ENCODE data around the gene MLXIP. TPM values are rescaled to one million over a fixed set of nuclear protein-coding genes. Genes with fewer than 3 reads are reported as not detected.
"Not testable (repeated sequence)": the region's sequence is repeated elsewhere in the genome, so short reads cannot be mapped to it uniquely, and the experiment has no call there.

Gene MLXIP
- total and polyA plus RNA-seq, 2 of the 13 experiments (the other 11 are each of a cell fraction or from before 2014, with no cell fraction given), result 5.3 to 6.7 TPM

DNA sequence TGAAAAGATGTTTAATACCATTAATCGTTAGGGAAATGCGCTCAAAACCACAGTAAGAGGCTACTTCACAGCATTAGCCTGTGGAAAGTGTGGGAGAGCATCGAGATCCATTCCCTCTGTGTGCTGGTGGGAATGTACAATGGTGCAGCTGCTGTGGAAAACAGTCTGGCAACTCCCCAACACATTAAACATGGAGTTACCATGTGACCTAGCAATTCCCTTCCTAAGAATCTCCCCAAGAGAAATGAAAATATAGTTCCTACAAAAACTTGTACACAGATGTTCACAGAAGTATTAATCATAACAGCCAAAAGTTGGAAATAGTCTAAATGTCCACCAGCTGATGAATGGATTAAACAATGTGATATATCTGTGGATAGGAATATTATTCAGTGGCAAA lies 23.8 kb downstream of the MLXIP start:
- CTCF ChIA-PET (ENCODE audit: low intra/inter-chr PET ratio, low total read pairs), result no interaction called here

DNA sequence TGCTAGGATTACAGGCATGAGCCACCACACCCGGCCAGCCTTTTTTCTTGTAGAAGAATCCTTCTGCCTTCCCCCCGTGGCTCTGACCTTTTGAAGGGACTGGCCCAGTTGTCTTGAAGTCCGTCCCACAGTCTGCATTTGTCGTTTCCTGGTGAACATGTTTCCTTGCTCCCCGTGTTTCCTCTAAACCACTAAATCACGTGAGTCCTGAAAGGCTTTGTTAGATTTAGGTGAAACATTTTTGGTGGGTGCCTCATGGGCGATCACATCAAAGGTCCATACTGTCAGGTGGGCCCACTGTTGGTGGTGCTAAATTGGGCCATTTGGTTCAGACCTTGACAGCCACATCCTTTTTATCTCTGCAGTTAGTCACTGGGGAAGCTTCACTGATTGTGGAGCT lies 26.3 kb downstream of the MLXIP start:
- intact Hi-C loops (cut with micrococcal nuclease; ENCODE audit: unreplicated experiment), result no loop called here
- no peak overlapping the region for H2AFZ ChIP-seq (ENCODE audit: low read length)
- no peaks in the 10 kb centered on the region for H3K36me3 ChIP-seq (replicated peaks in 1 of 2; ENCODE audit: control insufficient read depth in 1 of 2, insufficient read depth in 2 of 2, low read length in 2 of 2)
- DNase-seq (ENCODE audit: low spot score) (no peak), ATAC-seq (no peak), FAIRE-seq (no peak)
- 96% methylated on average over 7 of the region's 7 CpGs for WGBS (ENCODE audit: low lambda C conversion rate)
- peaks cover 14% of the 10 kb centered on the region for H3K79me2 ChIP-seq (ENCODE audit: insufficient read depth, low read length)
- CTCF ChIA-PET (ENCODE audit: low intra/inter-chr PET ratio, low total read pairs), result no interaction called here
- H3K27ac ChIP-seq (ENCODE audit: extremely low read length, insufficient read depth, low read length), result no peak overlapping the region
- TF ChIP-seq ARNT2 (CRISPR knock-in tag; IDR thresholded peaks at IDR 0.05; ENCODE audit: low read depth) (no peak), ZIK1 (CRISPR knock-in tag; IDR thresholded peaks at IDR 0.05; ENCODE audit: borderline replicate concordance, low read depth) (no peak), HNF4A (CRISPR knock-in tag; IDR thresholded peaks at IDR 0.05) (no peak)
- TF ChIP-seq, protein P1, sequence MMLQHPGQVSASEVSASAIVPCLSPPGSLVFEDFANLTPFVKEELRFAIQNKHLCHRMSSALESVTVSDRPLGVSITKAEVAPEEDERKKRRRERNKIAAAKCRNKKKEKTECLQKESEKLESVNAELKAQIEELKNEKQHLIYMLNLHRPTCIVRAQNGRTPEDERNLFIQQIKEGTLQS (CRISPR knock-in tag; IDR thresholded peaks at IDR 0.05), result no peak
- TF ChIP-seq, protein P2, sequence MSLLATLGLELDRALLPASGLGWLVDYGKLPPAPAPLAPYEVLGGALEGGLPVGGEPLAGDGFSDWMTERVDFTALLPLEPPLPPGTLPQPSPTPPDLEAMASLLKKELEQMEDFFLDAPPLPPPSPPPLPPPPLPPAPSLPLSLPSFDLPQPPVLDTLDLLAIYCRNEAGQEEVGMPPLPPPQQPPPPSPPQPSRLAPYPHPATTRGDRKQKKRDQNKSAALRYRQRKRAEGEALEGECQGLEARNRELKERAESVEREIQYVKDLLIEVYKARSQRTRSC (CRISPR knock-in tag; IDR thresholded peaks at IDR 0.05; ENCODE audit: low read depth), result no peak
- POLR2A ChIA-PET, result no interaction called here
- no peaks in the 10 kb centered on the region for H3K27me3 ChIP-seq (ENCODE audit: control insufficient read depth in 1 of 2, insufficient read depth in 2 of 2, low read length in 2 of 2)
- no peak overlapping the region for H3K4me2 ChIP-seq (ENCODE audit: low read depth, low read length)
- 0 out of 2 replicates have a peak, but pooled peaks cover 3% of the 10 kb centered on the region for H4K20me1 ChIP-seq (ENCODE audit: insufficient read depth, low read length)
- no TSS peak for BruUV-seq (replicated peaks)
- in situ Hi-C loops (cut with HindIII; ENCODE audit: extremely low pct_ligation_motif_present, low pct_unique_long_range_greater_than_20kb), result no loop called here
- H3K4me3 ChIP-seq (replicated peaks in 1 of 3; ENCODE audit: insufficient read depth in 1 of 3, low read depth in 2 of 3, low read length in 3 of 3), result no peak overlapping the region
- H3K4me1 ChIP-seq (ENCODE audit: insufficient read depth, low read length), result peaks cover 26% of the 10 kb centered on the region
- H3K9ac ChIP-seq (ENCODE audit: insufficient read depth, low read depth, low read length), result no peak overlapping the region
- no peaks in the 10 kb centered on the region for H3K9me3 ChIP-seq (ENCODE audit: low read length)

More for the DNA sequence above, 23.8 kb downstream of the MLXIP start:
- H3K27me3 ChIP-seq (ENCODE audit: control insufficient read depth in 1 of 2, insufficient read depth in 2 of 2, low read length in 2 of 2), result no peaks in the 10 kb centered on the region
- H3K36me3 ChIP-seq (replicated peaks in 1 of 2; ENCODE audit: control insufficient read depth in 1 of 2, insufficient read depth in 2 of 2, low read length in 2 of 2), result no peaks in the 10 kb centered on the region
- no TSS peak for BruUV-seq (replicated peaks)
- no peaks in the 10 kb centered on the region for H3K9me3 ChIP-seq (ENCODE audit: low read length)
- intact Hi-C loops (cut with micrococcal nuclease; ENCODE audit: unreplicated experiment), result no loop called here
- peaks cover 33% of the 10 kb centered on the region for H3K4me1 ChIP-seq (ENCODE audit: insufficient read depth, low read length)
- ATAC-seq (no peak), FAIRE-seq (no peak), DNase-seq (ENCODE audit: low spot score) (no peak)
- POLR2A ChIA-PET, result no interaction called here
- H4K20me1 ChIP-seq (ENCODE audit: insufficient read depth, low read length), result peaks cover 11% of the 10 kb centered on the region; the same call in 1 of the 2 replicates
- peaks cover 13% of the 10 kb centered on the region for H3K79me2 ChIP-seq (ENCODE audit: insufficient read depth, low read length)
- H3K4me2 ChIP-seq (ENCODE audit: low read depth, low read length), result no peak overlapping the region
- no peak overlapping the region for H3K27ac ChIP-seq (ENCODE audit: extremely low read length, insufficient read depth, low read length)
- no peak overlapping the region for H2AFZ ChIP-seq (ENCODE audit: low read length)
- H3K9ac ChIP-seq (ENCODE audit: insufficient read depth, low read depth, low read length), result no peak overlapping the region
- in situ Hi-C loops (cut with HindIII; ENCODE audit: extremely low pct_ligation_motif_present, low pct_unique_long_range_greater_than_20kb), result no loop called here
- H3K4me3 ChIP-seq (replicated peaks in 1 of 3; ENCODE audit: insufficient read depth in 1 of 3, low read depth in 2 of 3, low read length in 3 of 3), result no peak overlapping the region
- 94% methylated on average over 3 of the region's 3 CpGs for WGBS (ENCODE audit: low lambda C conversion rate)
- TF ChIP-seq, protein P3, sequence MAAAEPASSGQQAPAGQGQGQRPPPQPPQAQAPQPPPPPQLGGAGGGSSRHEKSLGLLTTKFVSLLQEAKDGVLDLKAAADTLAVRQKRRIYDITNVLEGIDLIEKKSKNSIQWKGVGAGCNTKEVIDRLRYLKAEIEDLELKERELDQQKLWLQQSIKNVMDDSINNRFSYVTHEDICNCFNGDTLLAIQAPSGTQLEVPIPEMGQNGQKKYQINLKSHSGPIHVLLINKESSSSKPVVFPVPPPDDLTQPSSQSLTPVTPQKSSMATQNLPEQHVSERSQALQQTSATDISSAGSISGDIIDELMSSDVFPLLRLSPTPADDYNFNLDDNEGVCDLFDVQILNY (CRISPR knock-in tag; conservative IDR thresholded peaks at IDR 0.05), result no peak

DNA sequence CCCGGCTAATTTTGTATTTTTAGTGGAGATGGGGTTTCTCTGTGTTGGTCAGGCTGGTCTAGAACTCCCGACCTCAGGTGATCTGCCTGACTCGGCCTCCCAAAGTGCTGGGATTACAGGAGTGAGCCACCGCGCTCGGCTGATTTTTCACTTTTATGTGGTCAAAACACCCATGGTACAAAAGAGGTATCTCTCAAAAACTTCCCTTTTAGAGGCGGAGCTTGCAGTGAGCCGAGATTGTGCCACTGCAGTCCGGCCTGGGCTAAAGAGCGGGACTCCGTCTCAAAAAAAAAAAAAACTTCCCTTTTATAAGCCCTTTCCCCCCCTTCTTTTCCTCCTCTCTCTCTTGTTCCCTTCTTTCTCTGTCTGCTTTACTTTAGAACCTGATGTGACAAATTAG lies 26.9 kb downstream of the MLXIP start:
- FAIRE-seq; ATAC-seq; H4K20me1 ChIP-seq (ENCODE audit: insufficient read depth, low read length); H2AFZ ChIP-seq (ENCODE audit: low read length); H3K4me2 ChIP-seq (ENCODE audit: low read depth, low read length); intact Hi-C loops (cut with micrococcal nuclease; ENCODE audit: unreplicated experiment); H3K27me3 ChIP-seq (ENCODE audit: control insufficient read depth in 1 of 2, insufficient read depth in 2 of 2, low read length in 2 of 2); BruUV-seq (replicated peaks); CTCF ChIA-PET (ENCODE audit: low intra/inter-chr PET ratio, low total read pairs); in situ Hi-C loops (cut with HindIII; ENCODE audit: extremely low pct_ligation_motif_present, low pct_unique_long_range_greater_than_20kb); H3K27ac ChIP-seq (ENCODE audit: extremely low read length, insufficient read depth, low read length); H3K36me3 ChIP-seq (replicated peaks in 1 of 2; ENCODE audit: control insufficient read depth in 1 of 2, insufficient read depth in 2 of 2, low read length in 2 of 2); DNase-seq (ENCODE audit: low spot score); H3K9ac ChIP-seq (ENCODE audit: insufficient read depth, low read depth, low read length); H3K9me3 ChIP-seq (ENCODE audit: low read length); H3K4me3 ChIP-seq (replicated peaks in 1 of 3; ENCODE audit: insufficient read depth in 1 of 3, low read depth in 2 of 3, low read length in 3 of 3): not testable (repeated sequence)
- Histone ChIP-seq H3K79me2 (ENCODE audit: insufficient read depth, low read length) (peaks cover 14% of the 10 kb centered on the region), H3K4me1 (ENCODE audit: insufficient read depth, low read length) (peaks cover 26% of the 10 kb centered on the region)
- POLR2A ChIA-PET, result interaction anchor here (1.0 kb wide), 1 partner anchor 27 kb away, joined by 3 read pairs; no protein-coding TSS in a partner anchor
- WGBS (ENCODE audit: low lambda C conversion rate), result 92% methylated on average over 11 of the region's 11 CpGs
